Measurements from ENCODE around the gene GRID1.

Gene GRID1

GRCh38 chr10:86334488-86335085 is 32.0 kb downstream of the GRID1 start:
- H3K27ac ChIP-seq = peak overlapping the region; percentile 70
- peak; percentile 80 for TF ChIP-seq CTCF (conservative IDR thresholded peaks at IDR 0.05)

- TF ChIP-seq CTCF (conservative IDR thresholded peaks at IDR 0.05) = no peak
- peak overlapping the region; percentile 70; the same call in 1 of the 2 replicates for H3K27ac ChIP-seq
These were observed 32.6 kb downstream of the GRID1 start for GRCh38 chr10:86333826-86334487.

GRCh38 chr10:86331861-86332260 is 34.7 kb downstream of the GRID1 start:
- H3K27ac ChIP-seq = no peak overlapping the region
- no peak for TF ChIP-seq CTCF (conservative IDR thresholded peaks at IDR 0.05)

- peak; percentile 14; the same call in 1 of the 2 replicates for TF ChIP-seq CTCF (conservative IDR thresholded peaks at IDR 0.05)
- no peak overlapping the region for H3K27ac ChIP-seq
These were observed 35.5 kb downstream of the GRID1 start for GRCh38 chr10:86330778-86331763.

- no peak for TF ChIP-seq CTCF (conservative IDR thresholded peaks at IDR 0.05)
These were observed 36.5 kb downstream of the GRID1 start for GRCh38 chr10:86329896-86330680.

GRCh38 chr10:86329093-86329710 is 37.4 kb downstream of the GRID1 start:
- H3K27ac ChIP-seq = no peak overlapping the region
- no peak for TF ChIP-seq CTCF (conservative IDR thresholded peaks at IDR 0.05)

More at GRCh38 chr10:86329896-86330680, 36.5 kb downstream of the GRID1 start:
- no peak overlapping the region for H3K27ac ChIP-seq
